Measurements from ENCODE around the gene PTGER1.

Gene PTGER1

DNA sequence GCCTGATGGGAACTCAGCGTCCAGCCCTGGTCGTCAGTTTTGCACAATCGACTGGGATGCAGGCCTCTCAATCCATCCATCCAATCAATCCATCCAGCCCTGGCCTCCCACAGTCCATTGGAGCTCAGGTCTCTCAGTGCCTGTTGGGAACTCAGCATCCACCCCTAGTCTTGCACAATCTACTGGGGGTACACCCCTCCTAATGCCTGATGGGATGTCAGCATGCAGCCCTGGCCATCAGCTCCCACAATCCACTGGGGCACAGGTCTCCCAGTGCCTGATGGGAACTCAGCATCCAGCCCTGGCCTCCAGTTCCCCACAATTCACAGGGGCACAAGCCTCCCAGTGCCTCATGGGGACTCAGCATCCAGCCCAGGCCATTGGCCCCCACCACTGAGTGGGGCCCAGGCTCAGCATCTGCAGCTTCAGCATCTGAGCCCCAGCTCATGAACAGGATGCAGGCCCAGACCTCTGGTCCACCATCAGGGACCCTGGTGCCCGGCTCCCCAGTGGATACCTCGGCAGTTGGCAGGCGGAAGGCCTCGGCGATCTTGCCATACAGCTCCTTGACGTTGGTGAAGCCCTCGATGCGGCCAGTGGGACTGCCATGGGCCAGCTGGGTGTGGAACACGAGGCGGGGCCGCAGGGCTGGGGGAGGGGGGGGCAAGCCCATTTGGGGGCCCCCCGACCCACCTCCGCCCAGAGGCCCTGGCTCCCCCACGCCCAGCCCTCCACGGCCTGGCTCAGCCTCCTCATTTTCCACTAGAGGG is 7.2 kb upstream of the PTGER1 start:
- Histone ChIP-seq H3K4me3 (ENCODE audit: low read depth in 1 of 2, low read length in 2 of 2) (no peak overlapping the region), H3K27me3 (ENCODE audit: control insufficient read depth in 1 of 2, insufficient read depth in 2 of 2, low read length in 2 of 2) (no peaks in the 10 kb centered on the region), H3K9ac (ENCODE audit: low read depth in 1 of 2, low read length in 2 of 2) (no peak overlapping the region), H3K4me1 (ENCODE audit: control insufficient read depth in 1 of 2, insufficient read depth in 2 of 2, low read length in 2 of 2) (peaks cover 0 to 2% of the 10 kb centered on the region in 2 donors), H3K27ac (ENCODE audit: low read depth, low read length) (no peak overlapping the region), H3K9me3 (ENCODE audit: control insufficient read depth in 1 of 2, low read length in 2 of 2) (no peaks in the 10 kb centered on the region), H3K36me3 (ENCODE audit: control insufficient read depth in 1 of 2, insufficient read depth in 2 of 2, low read length in 2 of 2) (peaks cover 7 to 35% of the 10 kb centered on the region in 2 donors)

DNA sequence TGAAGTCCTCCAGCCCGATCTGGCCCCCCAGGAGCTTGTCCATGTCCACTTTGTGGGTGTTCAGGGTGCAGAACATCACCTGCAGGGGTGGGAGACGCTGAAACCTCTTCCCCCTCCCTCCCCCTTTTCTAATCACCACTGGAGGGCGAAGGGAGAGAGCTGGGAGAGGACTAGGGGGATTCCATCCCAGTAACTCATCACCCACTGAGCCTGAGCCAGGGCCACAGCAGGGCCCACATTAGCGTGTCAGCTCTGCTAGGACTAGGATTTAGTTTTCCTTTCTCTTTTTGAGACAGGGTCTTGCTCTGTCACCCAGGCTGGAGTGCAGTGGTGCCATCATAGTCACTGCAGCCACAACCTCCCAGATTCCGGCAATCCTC is 5.5 kb upstream of the PTGER1 start:
- H3K27ac ChIP-seq (ENCODE audit: low read depth, low read length), result no peak overlapping the region
- H3K27me3 ChIP-seq (ENCODE audit: control insufficient read depth in 1 of 2, insufficient read depth in 2 of 2, low read length in 2 of 2), result no peaks in the 10 kb centered on the region
- no peak overlapping the region for H3K4me3 ChIP-seq (ENCODE audit: low read depth in 1 of 2, low read length in 2 of 2)
- no peak overlapping the region for H3K9ac ChIP-seq (ENCODE audit: low read depth in 1 of 2, low read length in 2 of 2)
- H3K4me1 ChIP-seq (ENCODE audit: control insufficient read depth in 1 of 2, insufficient read depth in 2 of 2, low read length in 2 of 2), result peaks cover 0 to 3% of the 10 kb centered on the region in 2 donors
- H3K9me3 ChIP-seq (ENCODE audit: control insufficient read depth in 1 of 2, low read length in 2 of 2), result no peaks in the 10 kb centered on the region
- H3K36me3 ChIP-seq (ENCODE audit: control insufficient read depth in 1 of 2, insufficient read depth in 2 of 2, low read length in 2 of 2), result peaks cover 7 to 35% of the 10 kb centered on the region in 2 donors

DNA sequence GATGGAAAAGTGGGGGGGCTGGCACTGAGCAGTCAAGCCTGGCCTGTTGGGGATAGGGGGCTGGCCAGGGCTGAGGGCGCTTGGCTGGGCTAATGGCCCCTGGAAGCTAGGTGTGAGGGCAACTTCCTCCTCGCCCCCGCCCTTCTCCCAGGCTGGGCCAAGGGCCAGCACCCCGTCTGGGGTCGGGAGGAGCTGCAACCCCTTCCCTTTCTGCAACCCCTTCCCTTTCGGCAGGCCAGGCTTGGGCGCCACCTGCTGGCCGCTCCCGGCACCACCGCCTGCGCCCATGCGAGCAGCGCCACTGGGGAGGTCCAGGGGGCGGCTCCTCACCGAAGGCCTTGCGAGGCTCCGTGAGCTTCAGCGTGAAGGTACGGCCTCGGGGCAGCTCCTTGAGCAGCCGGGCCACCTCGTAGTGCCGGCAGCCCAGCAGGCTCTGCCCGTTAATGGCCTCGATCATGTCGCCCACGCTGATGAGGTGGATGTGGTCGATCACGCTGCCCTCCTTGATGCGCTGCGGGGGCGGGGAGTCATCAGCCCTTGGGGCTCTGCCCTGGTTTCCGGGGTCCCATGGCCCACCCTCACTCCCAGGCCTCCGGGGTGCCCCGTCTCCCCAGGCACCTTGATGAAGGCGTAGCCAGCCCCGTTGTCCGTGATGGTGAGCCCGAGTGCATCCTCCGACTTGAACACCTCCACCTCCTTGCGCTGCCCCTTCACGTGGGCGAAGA is 5.0 kb upstream of the PTGER1 start:
- Histone ChIP-seq H3K27me3 (ENCODE audit: control insufficient read depth in 1 of 2, insufficient read depth in 2 of 2, low read length in 2 of 2) (peaks cover under 1% of the 10 kb centered on the region in 2 donors), H3K27ac (ENCODE audit: low read depth, low read length) (no peak overlapping the region), H3K9ac (ENCODE audit: low read depth in 1 of 2, low read length in 2 of 2) (no peak overlapping the region), H3K36me3 (ENCODE audit: control insufficient read depth in 1 of 2, insufficient read depth in 2 of 2, low read length in 2 of 2) (peaks cover 7 to 35% of the 10 kb centered on the region in 2 donors), H3K4me1 (ENCODE audit: control insufficient read depth in 1 of 2, insufficient read depth in 2 of 2, low read length in 2 of 2) (peaks cover 3% of the 10 kb centered on the region in 2 donors), H3K9me3 (ENCODE audit: control insufficient read depth in 1 of 2, low read length in 2 of 2) (no peaks in the 10 kb centered on the region), H3K4me3 (ENCODE audit: low read depth in 1 of 2, low read length in 2 of 2) (no peak overlapping the region)

DNA sequence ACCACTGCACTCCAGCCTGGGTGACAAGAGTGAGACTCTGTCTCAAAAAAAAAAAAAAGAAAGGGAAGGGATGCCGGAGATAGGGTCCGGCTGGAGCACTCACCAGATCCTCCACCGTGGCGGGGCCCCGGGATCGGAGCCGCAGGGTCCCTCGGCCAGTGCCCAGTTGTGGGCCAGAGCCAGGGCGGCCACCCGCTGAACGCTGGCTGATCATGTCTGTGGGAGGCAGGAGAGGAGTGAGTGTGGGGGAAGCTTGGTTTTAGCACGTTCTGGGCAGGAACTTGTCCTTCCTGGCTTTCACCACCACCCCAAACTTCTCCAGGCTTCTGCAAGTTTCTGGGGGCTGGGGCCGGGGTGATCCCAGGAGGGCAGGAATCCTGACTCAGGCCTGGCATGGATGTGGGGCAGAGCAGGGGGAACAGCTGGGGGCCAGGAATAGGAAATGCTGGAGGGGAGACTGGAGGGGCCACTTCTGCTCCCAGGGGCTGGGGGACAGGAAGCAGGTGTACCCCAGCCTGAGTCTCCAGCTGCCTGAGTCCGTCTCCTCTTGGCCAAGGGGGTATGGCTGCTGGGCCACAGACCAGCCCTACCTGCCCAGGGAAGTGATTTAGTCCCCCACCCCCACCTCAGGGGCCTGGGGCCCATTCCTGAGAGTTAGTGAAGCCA is 4.3 kb upstream of the PTGER1 start:
- H3K9me3 ChIP-seq (ENCODE audit: control insufficient read depth in 1 of 2, low read length in 2 of 2), result no peaks in the 10 kb centered on the region
- peaks cover 6 to 7% of the 10 kb centered on the region in 2 donors for H3K27me3 ChIP-seq (ENCODE audit: control insufficient read depth in 1 of 2, insufficient read depth in 2 of 2, low read length in 2 of 2)
- no peak overlapping the region for H3K27ac ChIP-seq (ENCODE audit: low read depth, low read length)
- H3K4me3 ChIP-seq (ENCODE audit: low read depth in 1 of 2, low read length in 2 of 2), result no peak overlapping the region
- peaks cover 7 to 35% of the 10 kb centered on the region in 2 donors for H3K36me3 ChIP-seq (ENCODE audit: control insufficient read depth in 1 of 2, insufficient read depth in 2 of 2, low read length in 2 of 2)
- no peak overlapping the region for H3K9ac ChIP-seq (ENCODE audit: low read depth in 1 of 2, low read length in 2 of 2)
- H3K4me1 ChIP-seq (ENCODE audit: control insufficient read depth in 1 of 2, insufficient read depth in 2 of 2, low read length in 2 of 2), result peaks cover 3 to 8% of the 10 kb centered on the region in 2 donors

DNA sequence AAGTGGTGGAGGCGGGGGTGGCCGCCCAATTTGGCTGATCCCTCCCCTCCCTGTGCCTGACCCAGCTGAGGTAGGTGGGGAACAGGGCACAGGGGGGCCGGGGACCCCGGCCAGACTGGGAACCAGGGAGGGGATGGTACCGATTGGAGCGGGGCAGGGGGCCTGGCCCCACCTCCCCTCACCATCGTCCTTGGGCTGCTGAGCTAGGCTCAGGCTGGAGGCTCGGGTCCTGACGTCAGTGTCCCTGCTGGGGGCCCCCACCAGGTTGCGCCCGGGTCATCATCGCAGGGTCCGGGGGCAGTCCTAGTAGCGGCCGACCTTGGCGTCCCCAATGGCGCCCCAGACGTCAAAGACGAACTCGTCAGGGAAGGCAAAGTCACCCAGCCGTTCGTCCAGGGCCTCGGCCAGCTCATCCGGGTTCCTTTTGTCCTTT is 3.0 kb upstream of the PTGER1 start:
- H3K9ac ChIP-seq (ENCODE audit: low read depth in 1 of 2, low read length in 2 of 2), result no peak overlapping the region
- H3K4me3 ChIP-seq (ENCODE audit: low read depth in 1 of 2, low read length in 2 of 2), result no peak overlapping the region
- no peaks in the 10 kb centered on the region for H3K9me3 ChIP-seq (ENCODE audit: control insufficient read depth in 1 of 2, low read length in 2 of 2)
- H3K4me1 ChIP-seq (ENCODE audit: control insufficient read depth in 1 of 2, insufficient read depth in 2 of 2, low read length in 2 of 2), result peaks cover 3 to 8% of the 10 kb centered on the region in 2 donors
- peaks cover 7 to 35% of the 10 kb centered on the region in 2 donors for H3K36me3 ChIP-seq (ENCODE audit: control insufficient read depth in 1 of 2, insufficient read depth in 2 of 2, low read length in 2 of 2)
- H3K27me3 ChIP-seq (ENCODE audit: control insufficient read depth in 1 of 2, insufficient read depth in 2 of 2, low read length in 2 of 2), result peaks cover 10 to 15% of the 10 kb centered on the region in 2 donors
- H3K27ac ChIP-seq (ENCODE audit: low read depth, low read length), result no peak overlapping the region

DNA sequence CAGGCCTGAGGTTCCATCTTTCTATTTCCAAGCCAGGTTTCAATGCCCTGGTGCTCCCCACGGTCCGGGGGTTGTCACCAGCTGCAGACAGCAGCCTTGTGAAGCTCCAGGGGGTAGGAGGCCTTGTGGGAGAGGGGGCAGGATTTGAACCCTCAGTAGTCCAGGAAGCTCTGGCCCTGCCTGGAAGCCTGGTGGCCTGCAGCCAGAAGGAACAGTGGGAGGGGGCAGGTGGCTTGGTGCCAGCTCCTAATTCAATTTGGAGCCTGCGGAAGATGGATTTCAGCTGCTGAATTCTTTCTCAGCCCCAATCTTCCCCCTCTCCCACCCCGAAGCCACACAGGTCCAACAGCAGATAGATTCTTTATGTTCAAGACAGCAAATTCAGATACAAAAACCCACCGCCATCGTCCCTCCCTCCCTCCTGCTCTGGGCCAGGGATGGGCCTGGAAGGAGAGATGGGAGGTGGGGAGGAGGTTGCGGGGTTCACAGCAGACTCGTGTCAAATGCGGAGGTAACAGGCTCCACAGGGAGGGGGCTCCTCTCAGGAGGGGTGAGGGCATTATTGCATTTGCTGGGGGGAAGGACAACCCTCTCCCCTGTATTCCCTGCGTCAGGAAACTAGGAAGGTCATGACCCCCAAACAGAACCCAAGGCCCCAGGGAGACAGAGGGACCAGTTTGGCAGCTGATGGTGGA is 2.4 kb upstream of the PTGER1 start:
- Histone ChIP-seq H3K27ac (ENCODE audit: low read depth, low read length) (no peak overlapping the region), H3K9me3 (ENCODE audit: control insufficient read depth in 1 of 2, low read length in 2 of 2) (no peaks in the 10 kb centered on the region), H3K4me3 (ENCODE audit: low read depth in 1 of 2, low read length in 2 of 2) (no peak overlapping the region), H3K27me3 (ENCODE audit: control insufficient read depth in 1 of 2, insufficient read depth in 2 of 2, low read length in 2 of 2) (peaks cover 14 to 18% of the 10 kb centered on the region in 2 donors), H3K4me1 (ENCODE audit: control insufficient read depth in 1 of 2, insufficient read depth in 2 of 2, low read length in 2 of 2) (peaks cover 3 to 9% of the 10 kb centered on the region in 2 donors), H3K36me3 (ENCODE audit: control insufficient read depth in 1 of 2, insufficient read depth in 2 of 2, low read length in 2 of 2) (peaks cover 7 to 35% of the 10 kb centered on the region in 2 donors), H3K9ac (ENCODE audit: low read depth in 1 of 2, low read length in 2 of 2) (no peak overlapping the region)

DNA sequence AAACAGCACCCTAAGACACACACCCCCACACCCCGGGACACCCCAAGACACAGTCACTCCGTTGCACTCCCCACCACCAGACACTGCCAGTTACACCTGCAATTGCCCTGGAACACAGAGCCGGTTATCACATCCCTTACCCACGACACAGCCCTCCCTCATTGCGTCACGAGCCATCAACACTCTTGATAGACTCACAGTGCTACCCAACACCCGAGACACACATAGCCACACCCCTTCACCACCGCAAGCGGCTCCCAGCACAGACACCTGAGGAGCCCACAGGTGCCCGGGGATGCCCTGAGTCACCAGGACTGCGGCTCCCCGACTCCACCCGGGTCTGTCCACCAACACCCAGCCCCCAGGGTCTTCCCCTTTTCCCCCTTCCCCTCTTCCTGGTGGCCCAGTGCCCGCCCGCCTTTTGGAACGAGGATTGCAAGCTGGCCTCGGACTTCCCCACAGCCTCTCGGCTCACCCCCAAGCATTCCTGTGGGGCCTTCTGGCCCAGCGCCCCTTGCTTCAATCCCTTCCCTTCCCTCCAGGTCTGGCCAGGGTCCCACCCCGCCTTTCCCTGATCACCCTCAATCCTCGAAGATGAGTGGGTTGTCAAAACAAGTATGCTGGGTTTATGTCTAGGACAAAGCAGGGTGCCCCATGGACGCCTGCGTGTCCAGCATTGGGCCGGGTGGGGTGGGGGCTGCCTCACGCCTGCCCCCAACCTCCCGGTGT is 1.7 kb upstream of the PTGER1 start:
- H3K9me3 ChIP-seq (ENCODE audit: control insufficient read depth in 1 of 2, low read length in 2 of 2), result no peaks in the 10 kb centered on the region
- H3K27me3 ChIP-seq (ENCODE audit: control insufficient read depth in 1 of 2, insufficient read depth in 2 of 2, low read length in 2 of 2), result peaks cover 15 to 18% of the 10 kb centered on the region in 2 donors
- H3K27ac ChIP-seq (ENCODE audit: low read depth, low read length), result peak overlapping the region; percentile 32
- peaks cover 6 to 12% of the 10 kb centered on the region in 2 donors for H3K4me1 ChIP-seq (ENCODE audit: control insufficient read depth in 1 of 2, insufficient read depth in 2 of 2, low read length in 2 of 2)
- no peak overlapping the region for H3K4me3 ChIP-seq (ENCODE audit: low read depth in 1 of 2, low read length in 2 of 2)
- H3K36me3 ChIP-seq (ENCODE audit: control insufficient read depth in 1 of 2, insufficient read depth in 2 of 2, low read length in 2 of 2), result peaks cover 7 to 28% of the 10 kb centered on the region in 2 donors
- no peak overlapping the region for H3K9ac ChIP-seq (ENCODE audit: low read depth in 1 of 2, low read length in 2 of 2)

DNA sequence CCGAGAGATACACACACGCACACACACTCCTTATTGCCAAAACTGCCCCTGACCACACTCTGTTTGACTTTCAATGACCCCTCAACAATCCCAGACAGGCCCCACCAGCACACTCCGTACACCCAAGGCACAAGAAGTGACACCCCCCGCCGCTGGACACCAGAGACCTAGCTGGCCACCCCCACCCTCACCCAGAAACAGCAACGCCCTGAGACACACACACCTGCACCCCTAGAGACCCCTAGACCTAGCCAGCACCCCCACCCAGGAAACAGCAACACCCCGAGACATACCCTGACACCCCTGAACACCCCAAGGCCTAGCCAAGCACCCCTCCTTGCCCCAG is 1.1 kb upstream of the PTGER1 start:
- Histone ChIP-seq H3K27me3 (ENCODE audit: control insufficient read depth in 1 of 2, insufficient read depth in 2 of 2, low read length in 2 of 2) (peaks cover 15 to 18% of the 10 kb centered on the region in 2 donors), H3K27ac (ENCODE audit: low read depth, low read length) (peak overlapping the region; percentile 32), H3K9ac (ENCODE audit: low read depth in 1 of 2, low read length in 2 of 2) (no peak overlapping the region), H3K4me1 (ENCODE audit: control insufficient read depth in 1 of 2, insufficient read depth in 2 of 2, low read length in 2 of 2) (peaks cover 6 to 12% of the 10 kb centered on the region in 2 donors), H3K4me3 (ENCODE audit: low read depth in 1 of 2, low read length in 2 of 2) (no peak overlapping the region), H3K36me3 (ENCODE audit: control insufficient read depth in 1 of 2, insufficient read depth in 2 of 2, low read length in 2 of 2) (peaks cover 7 to 25% of the 10 kb centered on the region in 2 donors), H3K9me3 (ENCODE audit: control insufficient read depth in 1 of 2, low read length in 2 of 2) (no peaks in the 10 kb centered on the region)

DNA sequence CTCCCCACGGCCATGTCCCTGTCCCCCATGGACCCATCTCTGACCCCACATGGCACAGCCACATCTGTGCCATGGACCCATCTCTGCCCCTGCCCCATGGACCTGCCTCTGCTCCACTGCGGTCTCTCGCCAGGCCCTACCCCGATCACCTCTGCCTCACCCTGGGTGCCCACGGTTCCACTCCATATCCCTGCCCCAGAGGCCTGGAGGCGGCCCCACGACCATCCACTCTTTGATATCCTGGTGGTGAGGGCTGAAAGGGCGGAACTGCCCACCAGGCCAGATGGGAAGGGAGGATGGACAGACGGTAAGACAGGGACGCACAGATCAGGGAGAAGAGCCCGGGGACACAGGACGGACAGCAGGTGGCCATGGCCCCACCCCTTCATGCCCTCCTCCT is 327 bp downstream of the PTGER1 start:
- no peak overlapping the region for H3K4me3 ChIP-seq (ENCODE audit: low read depth in 1 of 2, low read length in 2 of 2)
- H3K36me3 ChIP-seq (ENCODE audit: control insufficient read depth in 1 of 2, insufficient read depth in 2 of 2, low read length in 2 of 2), result peaks cover 7 to 16% of the 10 kb centered on the region in 2 donors
- H3K27ac ChIP-seq (ENCODE audit: low read depth, low read length), result no peak overlapping the region
- no peak overlapping the region for H3K9ac ChIP-seq (ENCODE audit: low read depth in 1 of 2, low read length in 2 of 2)
- H3K9me3 ChIP-seq (ENCODE audit: control insufficient read depth in 1 of 2, low read length in 2 of 2), result no peaks in the 10 kb centered on the region
- peaks cover 15 to 18% of the 10 kb centered on the region in 2 donors for H3K27me3 ChIP-seq (ENCODE audit: control insufficient read depth in 1 of 2, insufficient read depth in 2 of 2, low read length in 2 of 2)
- H3K4me1 ChIP-seq (ENCODE audit: control insufficient read depth in 1 of 2, insufficient read depth in 2 of 2, low read length in 2 of 2), result peaks cover 6 to 12% of the 10 kb centered on the region in 2 donors
